ENCODE measurements around the gene NDUFAF7.
"Not testable (repeated sequence)": the region's sequence is repeated elsewhere in the genome, so short reads cannot be mapped to it uniquely, and the experiment has no call there.

NDUFAF7 gene

GRCh38 chr2:37284381-37284780, 52.9 kb downstream of the NDUFAF7 start:
- no peak for DNase-seq

GRCh38 chr2:37287966-37288365, 56.5 kb downstream of the NDUFAF7 start:
- DNase-seq: peak; percentile 18

GRCh38 chr2:37291680-37292079, 60.2 kb downstream of the NDUFAF7 start:
- DNase-seq: no peak

GRCh38 chr2:37294858-37295257, 63.4 kb downstream of the NDUFAF7 start:
- not testable (repeated sequence) for DNase-seq

GRCh38 chr2:37295469-37296073, 64.1 kb downstream of the NDUFAF7 start:
- no peak for DNase-seq

GRCh38 chr2:37297632-37298031, 66.2 kb downstream of the NDUFAF7 start:
- DNase-seq: no peak
